Epidermal melanocyte (primary cell): ENCODE measurements around the gene CD177.
"Not testable (repeated sequence)": the region's sequence is repeated elsewhere in the genome, so short reads cannot be mapped to it uniquely, and the experiment has no call there.

Experiments used
- DNase-seq: peaks from one replicate; pipeline ENCODE4 v3.0.0; 2011; ENCODE audit warnings: low spot score; ENCODE audit not compliant: insufficient read length

The CD177 gene

DNA sequence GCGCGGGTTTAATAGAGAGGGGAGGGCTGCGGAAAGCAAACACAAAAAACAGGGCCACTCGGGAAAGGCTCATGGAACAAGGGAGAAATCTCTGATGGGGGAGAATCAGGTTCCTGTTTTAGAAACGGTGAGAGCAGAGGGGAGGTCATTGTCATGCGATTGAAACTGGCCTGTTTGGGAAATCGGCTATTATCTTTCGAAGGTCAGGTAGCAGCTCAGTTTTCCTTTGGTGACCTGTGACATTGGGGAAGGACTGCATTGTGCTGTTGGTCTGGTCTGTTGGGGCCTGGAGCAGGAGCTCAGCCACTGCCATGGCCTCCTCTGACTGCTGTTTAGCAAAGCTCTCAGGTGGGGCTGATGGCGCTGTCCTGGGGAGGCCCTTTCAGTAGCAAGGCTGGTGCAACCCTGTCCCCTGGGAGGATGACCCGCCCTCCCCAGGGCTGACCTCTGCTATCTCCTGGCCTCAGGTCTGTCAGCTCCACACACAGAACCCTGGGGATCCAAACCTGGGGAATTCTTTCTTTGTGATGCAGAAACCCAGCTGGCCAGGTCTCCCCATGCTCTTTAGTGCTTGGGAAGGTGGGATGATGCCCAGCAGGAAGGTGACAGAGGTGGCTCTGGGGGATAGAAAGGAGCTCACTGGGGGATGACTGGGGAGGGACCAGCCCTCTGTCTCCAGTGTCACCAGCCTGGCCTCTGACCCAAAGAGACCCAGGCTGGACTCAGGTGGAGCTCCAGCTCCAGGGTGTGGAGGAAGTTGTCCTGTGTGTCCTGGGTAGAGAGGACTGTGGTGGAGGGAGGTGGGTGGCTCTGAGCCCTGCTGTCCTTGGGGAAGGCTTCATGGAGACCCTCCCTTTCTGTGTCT, 21.2 kb upstream of the CD177 start:
- no peak for DNase-seq

DNA sequence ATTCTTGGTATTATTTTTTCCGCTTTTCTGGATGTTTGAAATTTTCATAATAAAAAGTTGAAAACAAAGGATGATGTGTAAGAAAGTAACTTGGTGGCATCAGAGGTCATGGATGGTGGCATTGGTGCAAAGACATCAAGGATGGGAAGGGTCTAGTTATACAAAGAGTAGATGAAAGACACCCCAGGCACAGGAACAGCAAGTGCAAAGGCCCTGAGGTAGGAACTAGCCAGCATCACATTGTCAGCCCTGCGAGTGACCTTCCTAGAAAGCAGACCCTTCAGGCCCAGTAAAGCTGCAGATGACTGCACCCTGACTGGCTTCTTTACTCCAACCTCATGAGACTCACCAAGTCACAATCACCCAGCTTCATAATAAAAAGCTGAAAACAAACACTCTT, 17.0 kb upstream of the CD177 start:
- DNase-seq, result not testable (repeated sequence)

DNA sequence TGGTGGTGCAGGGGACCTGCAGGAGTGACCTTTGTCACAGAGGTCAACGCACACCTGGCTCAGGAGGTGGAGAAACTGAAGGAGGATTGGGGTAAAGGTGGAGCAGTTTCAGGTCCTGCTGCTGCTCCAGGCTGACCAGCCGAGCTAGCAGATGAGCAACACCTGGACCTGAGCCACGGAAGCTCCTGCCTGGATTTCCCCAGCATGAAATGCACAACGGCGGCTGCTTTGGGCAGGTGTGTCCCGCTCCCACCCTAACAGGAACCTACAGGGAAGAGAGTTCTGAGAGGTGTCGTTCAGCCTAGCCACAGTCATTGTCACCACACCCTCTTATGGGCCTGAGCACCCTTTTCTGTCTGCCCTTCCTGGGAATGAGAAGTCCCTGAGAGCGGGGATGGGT, 15.7 kb upstream of the CD177 start:
- no peak for DNase-seq

DNA sequence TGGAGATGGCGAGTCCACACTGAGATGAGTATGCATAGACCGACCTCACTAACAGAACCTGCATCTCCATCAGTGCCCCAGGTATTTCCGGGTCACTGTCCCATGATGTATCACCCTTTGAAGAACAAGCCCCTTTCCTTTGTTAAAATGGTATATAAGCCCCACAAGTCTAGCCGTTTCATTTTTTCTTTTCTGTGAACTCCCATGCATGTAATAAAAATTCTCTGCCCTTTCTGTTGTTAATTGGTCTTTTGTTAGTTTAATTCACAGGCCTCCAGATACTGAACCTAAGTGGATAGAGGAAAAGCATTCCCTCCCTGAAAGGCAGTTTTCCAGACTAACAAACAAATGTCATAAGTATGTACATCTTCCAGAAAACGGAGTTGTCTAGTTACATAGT, 15.0 kb upstream of the CD177 start:
- no peak for DNase-seq

DNA sequence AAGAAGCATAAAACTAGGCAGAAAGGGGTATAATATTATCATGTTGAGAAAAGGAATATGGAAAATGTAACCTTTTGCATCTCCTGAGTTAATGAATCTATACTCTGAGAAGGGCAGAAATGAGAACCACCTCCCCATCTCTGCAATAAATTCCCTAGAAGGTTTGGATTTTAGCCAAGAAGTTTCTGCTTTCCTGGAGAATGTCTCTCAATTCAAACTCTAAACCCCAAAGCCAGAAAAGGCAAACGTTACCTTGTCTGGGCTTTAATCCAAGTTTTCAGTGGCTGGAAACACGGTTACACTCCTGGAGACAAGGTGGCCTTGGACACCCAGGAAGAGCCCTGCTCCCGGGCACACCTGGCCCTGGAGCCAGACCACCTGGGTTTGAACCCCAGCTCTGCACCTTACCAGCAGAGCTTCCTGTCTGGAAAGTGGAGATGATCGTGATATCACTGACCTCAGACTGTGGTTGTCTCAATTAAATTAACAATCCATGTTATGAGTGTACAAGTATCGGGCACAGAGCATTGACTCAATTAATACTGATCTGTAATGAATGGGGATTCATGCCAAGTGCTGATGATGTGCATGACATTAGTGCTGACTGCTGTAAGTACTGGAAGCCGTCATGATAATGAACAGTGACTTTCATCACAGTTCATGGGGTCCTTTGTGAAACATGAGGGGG, 14.1 kb upstream of the CD177 start:
- not testable (repeated sequence) for DNase-seq

DNA sequence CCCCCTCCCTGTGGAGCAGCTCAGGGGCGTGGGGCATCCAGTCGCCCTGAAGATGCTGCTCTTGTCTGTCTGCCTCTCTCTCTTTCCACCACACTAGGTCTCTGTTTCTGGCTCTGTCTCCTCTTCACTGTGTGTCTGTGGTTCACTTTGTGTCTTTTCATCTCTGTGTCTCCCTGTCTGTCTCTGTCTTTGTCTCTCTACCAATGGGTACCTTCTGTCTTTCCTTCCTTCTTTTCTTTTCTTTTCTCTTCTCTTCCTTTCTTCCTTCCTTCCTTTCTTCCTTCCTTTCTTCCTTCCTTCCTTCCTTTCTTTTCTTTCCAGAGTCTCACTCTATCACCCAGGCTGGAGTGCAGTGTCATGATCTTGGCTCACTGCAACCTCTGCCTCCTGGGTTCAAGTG, 13.4 kb upstream of the CD177 start:
- DNase-seq, result not testable (repeated sequence)

DNA sequence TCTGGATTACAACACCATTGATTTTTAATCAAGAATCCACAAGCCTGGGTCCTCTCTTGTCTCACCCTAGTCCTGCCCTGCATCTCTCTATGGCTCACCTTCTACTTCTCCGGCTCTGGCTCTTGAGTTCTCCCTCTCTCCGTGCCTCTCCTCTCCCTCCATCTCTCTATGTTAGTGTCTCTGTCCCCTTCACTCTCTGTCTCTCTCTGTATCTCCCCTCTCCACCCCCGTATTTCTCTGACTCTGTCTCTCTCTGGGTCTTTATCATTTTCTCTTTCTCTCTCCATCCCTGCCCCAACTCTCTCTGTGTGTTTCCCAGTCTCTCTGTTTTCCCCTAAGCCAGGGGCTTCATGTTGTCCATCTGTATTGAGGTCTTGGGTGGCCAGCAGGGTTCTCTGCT, 12.4 kb upstream of the CD177 start:
- not testable (repeated sequence) for DNase-seq

DNA sequence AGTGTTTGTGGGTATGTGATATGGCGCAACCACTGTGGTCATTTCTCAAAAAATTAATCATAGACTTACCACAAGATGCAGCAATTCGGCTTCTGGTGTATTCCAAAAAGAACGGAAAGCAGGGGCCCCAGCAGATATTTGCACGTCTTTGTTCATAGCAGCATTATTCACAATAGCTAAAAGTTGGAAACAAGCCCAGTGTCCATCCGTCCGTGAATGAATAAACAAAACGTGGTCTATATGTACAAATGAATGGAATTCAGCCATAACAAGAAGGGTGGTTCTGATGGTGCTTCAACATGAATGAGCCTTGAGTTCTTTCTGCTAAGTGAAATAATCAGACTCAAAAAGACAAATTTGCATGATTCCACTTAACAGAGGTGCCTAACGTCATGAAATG, 11.4 kb upstream of the CD177 start:
- not testable (repeated sequence) for DNase-seq

DNA sequence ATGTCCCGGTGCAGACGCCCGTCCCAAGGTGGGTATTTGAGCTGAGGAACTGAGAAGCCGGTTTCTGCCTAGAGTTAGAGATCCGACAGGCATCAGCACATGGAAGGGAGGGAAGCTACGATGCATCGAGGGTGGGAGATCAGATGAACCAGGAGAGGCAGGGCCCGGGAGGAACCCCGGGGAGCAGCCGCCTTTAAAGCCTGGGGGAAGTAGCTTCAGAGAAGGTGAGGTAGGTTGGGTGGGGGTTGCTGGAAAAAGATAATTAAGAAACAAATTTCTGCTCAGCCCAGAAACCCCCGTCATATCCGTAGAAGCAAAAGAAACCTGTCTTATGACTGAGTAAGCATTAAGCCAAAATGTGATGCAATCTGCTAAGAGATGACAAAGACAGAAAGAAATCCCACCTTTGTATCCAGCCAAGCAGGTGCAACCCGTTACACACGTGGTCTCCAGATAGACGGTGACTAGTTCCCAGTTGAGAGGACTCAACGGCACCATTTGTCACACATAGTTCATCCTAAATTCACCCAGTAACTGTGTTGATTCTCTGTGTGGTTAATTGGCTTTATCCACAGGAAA, 9.1 kb upstream of the CD177 start:
- DNase-seq, result not testable (repeated sequence)

DNA sequence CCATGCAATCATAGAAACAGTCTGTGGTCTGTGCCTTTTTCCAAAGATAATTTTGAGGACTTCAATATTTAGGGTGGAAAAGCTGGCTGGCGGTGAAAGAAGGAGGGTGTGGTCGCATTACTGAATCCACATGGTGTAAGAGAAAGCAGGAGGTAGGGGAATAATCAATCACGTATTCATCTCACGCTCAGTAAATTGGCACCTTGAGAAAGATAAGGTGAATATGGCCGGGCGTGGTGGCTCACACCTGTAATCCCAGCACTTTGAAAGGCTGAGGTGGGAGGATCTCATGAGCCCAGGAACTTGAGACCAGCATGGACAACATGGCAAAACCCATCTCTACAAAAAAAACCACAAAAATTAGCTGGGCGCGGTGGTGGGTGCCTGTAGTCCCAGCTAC, 3.7 kb upstream of the CD177 start:
- not testable (repeated sequence) for DNase-seq

DNA sequence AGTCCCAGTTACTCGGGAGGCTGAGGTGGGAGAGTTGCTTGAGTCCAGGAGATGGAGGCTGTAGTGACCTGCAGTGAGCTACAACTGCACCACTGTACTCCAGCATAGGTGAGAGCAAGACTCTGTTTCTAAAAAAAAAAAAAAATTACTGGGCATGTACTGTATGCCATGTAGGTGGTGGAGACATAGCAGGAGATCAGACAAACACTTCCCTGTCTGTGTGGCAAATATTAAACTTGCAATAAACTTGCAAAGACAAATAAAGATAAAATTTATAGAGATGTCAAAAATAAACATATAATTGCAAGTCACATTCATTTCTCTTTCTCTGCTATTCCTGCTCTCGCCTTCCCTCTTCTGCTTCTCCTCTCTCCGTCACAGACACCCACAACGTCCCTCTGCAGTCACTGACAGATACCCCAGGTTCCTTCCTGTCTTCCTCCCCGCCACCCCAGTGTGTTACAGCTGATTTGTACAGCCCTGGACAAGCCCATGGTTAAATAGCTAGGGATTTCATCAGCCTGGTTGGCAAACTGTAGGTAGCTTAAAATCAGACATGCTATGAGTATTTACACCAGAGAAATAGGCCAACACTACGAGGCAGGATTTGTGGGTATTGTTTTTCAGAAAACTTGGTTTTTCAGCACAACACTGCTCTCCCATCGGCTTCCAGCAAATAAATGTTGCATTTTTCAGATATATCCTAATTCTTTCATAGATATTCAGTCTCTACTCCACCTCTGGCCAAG, 1.3 kb upstream of the CD177 start:
- DNase-seq, result no peak

DNA sequence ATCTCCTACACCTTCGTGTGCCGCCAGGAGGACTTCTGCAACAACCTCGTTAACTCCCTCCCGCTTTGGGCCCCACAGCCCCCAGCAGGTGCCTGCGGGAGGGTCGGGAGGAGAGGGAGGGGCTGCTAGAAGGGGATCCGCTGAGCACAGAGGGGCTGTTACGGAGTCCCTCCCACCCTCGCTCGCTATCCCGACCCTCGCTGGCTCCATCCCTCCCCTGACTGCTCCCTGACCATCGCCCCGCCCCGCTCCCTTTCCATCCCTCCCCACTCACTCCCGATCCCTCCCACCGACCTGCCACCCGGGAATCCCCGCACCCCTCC, 780 bp downstream of the CD177 start:
- no peak for DNase-seq

DNA sequence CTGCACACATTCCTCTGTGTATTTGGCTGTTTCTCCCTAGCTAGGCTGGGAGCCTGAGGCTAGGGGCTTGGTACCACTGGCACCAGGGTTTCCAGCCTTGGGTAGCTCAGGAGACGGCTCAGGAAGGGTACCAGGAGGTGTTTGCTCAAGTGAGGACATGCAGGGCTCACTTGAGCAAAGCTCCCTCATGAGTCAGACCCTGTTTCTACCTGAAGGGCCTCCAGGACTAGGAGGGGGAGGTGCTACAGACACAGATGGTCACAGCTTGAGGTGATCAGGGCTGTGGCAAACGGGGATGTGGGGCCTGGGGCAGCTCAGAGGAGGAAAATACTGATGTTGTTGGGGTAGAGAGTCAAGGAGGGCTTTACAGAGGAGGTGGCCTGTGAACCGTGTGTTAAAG, 3.3 kb downstream of the CD177 start:
- DNase-seq, result not testable (repeated sequence)

DNA sequence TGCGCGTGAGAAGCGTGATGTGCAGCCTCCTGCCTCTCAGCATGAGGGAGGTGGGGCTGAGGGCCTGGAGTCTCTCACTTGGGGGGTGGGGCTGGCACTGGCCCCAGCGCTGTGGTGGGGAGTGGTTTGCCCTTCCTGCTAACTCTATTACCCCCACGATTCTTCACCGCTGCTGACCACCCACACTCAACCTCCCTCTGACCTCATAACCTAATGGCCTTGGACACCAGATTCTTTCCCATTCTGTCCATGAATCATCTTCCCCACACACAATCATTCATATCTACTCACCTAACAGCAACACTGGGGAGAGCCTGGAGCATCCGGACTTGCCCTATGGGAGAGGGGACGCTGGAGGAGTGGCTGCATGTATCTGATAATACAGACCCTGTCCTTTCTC, 8.7 kb downstream of the CD177 start:
- DNase-seq, result no peak

DNA sequence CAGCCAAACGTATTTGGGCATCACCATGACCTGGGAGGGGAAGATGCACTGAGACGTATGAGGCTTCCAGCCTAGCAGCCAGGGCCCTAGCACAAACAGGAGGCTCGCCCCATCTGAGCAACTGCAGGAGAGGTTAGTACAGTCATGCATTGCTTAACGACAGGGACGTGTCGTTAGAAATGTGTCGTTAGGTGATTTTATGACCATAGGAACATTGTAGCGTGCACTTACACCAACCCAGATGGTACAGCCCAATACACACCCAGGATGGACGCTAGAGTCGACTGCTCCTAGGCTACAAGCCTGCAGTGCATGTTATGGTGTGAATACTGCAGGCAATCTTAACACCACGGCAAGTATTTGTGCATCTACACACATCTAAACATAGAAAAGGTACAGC, 9.3 kb downstream of the CD177 start:
- no peak for DNase-seq

DNA sequence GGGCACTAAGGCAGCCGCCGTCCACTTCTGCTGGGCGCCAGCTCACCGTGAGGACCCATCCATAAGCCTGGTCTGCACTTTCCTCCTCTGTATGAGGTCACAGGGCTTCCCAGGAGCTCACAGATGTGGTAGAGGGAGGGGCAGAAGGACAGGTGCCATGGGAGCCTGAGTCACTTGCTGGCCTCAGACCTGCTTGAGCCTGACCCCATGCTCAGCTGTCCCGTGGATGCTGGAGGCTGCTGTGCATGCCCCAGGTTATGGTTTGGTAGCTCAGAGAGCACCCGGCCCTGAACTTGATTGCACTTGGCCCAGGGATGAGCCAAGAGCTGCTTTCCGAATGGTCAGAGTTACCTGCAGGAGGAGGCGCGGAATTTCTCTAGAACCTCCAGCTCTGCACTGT, 12.2 kb downstream of the CD177 start:
- DNase-seq, result not testable (repeated sequence)

DNA sequence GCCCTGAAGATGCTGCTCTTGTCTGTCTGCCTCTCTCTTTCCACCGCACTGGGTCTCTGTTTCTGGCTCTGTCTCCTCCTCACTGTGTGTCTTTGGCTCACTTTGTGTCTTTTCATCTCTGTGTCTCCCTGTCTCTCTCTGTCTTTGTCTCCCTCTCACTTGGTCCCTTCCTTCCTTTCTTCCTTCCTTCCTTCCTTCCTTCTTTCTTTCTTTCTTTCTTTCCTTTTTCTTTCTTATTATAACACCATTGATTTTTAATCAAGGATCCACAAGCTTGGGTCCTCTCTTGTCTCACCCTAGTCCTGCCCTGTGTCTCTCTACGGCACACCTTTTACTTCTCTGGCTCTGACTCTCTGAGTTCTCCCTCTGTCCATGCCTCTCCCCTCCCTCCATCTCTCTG, 14.3 kb downstream of the CD177 start:
- DNase-seq, result no peak

DNA sequence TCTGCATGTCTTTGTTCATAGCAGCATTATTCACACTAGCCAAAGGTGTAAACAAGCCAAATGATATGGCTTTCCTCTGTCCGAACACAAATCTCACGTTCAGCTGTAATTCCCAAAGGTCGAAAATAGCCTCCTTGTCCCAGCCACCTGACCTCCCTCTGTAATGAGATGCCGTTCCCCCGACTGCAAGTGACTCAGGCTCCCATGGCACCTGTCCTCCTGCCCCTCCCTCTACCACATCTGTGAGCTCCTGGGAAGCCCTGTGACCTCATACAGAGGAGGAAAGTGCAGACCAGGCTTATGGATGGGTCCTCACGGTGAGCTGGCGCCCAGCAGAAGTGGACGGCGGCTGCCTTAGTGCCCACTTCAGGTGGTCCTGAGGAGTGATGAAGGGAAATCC, 15.4 kb downstream of the CD177 start:
- DNase-seq, result not testable (repeated sequence)

DNA sequence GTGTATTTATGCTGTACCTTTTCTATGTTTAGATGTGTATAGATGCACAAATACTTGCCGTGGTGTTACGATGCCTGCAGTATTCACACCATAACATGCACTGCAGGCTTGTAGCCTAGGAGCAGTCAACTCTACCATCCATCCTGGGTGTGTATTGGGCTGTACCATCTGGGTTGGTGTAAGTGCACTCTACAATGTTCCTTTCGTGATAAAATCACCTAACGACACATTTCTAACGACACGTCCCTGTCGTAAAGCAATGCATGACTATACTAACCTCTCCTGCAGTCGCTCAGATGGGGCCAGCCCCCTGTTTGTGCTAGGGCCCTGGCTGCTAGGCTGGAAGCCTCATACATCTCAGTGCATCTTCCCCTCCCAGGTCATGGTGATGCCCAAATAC, 18.4 kb downstream of the CD177 start:
- DNase-seq, result no peak

DNA sequence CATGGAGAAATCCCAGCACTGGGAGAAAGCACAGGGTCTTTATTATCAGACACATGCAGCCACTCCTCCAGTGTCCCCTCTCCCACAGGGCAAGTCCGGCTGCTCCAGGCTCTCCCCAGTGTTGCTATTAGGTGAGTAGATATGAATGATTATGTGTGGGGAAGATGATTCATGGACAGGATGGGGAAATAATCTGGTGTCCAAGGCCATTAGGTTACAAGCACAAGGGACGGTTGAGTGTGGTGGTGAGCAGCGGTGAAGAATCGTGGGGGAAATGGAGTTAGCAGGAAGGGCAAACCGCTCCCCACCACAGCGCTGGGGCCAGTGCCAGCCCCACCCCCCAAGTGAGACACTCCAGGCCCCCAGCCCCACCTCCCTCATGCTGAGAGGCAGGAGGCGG, 19.0 kb downstream of the CD177 start:
- no peak for DNase-seq

DNA sequence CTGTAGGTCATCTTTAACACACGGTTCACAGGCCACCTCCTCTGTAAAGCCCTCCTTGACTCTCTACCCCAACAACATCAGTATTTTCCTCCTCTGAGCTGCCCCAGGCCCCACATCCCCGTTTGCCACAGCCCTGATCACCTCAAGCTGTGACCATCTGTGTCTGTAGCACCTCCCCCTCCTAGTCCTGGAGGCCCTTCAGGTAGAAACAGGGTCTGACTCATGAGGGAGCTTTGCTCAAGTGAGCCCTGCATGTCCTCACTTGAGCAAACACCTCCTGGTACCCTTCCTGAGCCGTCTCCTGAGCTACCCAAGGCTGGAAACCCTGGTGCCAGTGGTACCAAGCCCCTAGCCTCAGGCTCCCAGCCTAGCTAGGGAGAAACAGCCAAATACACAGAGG, 24.1 kb downstream of the CD177 start:
- DNase-seq, result not testable (repeated sequence)

DNA sequence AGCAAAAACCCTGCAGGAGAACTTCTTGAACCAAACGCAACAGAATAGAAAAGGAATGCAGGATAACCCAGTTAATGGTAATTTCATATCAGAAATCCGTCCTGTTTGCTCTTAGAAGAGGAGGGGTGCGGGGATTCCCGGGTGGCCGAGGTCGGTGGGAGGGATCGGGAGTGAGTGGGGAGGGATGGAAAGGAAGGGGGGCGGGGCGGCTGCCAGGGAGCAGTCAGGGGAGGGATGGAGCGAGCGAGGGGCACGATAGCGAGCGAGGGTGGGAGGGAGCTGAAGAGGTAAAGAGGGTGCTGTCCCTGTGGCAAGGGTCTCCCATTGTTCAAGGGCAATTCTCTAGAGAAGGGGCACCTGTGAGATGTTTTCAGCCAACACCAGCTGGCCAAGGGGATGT, 26.5 kb downstream of the CD177 start:
- no peak for DNase-seq
